ENCODE results near the gene DUSP3.

Gene DUSP3

GRCh38 chr17:43768382-43768781, 10.4 kb downstream of the DUSP3 start:
- DNase-seq: no peak

GRCh38 chr17:43767713-43768059, 11.1 kb downstream of the DUSP3 start:
- no peak for DNase-seq

- DNase-seq: no peak
Measured at GRCh38 chr17:43767053-43767712, 11.6 kb downstream of the DUSP3 start.

- DNase-seq: no peak
Measured at GRCh38 chr17:43766413-43767052, 12.2 kb downstream of the DUSP3 start.

GRCh38 chr17:43760254-43760852, 18.4 kb downstream of the DUSP3 start:
- peak; percentile 52 for DNase-seq

- DNase-seq: no peak
Measured at GRCh38 chr17:43759836-43760235, 18.9 kb downstream of the DUSP3 start.

GRCh38 chr17:43758497-43759174, 20.1 kb downstream of the DUSP3 start, which contains the start of gene SOST:
SOST (minus strand) TSS chr17:43758791; CDS start chr17:43758741, 50 bp downstream.
- no peak for DNase-seq

GRCh38 chr17:43758086-43758485, 20.7 kb downstream of the DUSP3 start:
- DNase-seq: no peak

- DNase-seq: no peak
Measured at GRCh38 chr17:43757171-43757660, 21.6 kb downstream of the DUSP3 start.

- no peak for DNase-seq
Measured at GRCh38 chr17:43756201-43756600, 22.6 kb downstream of the DUSP3 start.

GRCh38 chr17:43755389-43755875, 23.3 kb downstream of the DUSP3 start:
- no peak for DNase-seq

- no peak for DNase-seq
Measured at GRCh38 chr17:43754947-43755346, 23.8 kb downstream of the DUSP3 start.

- DNase-seq: no peak
Measured at GRCh38 chr17:43753493-43754129, 25.2 kb downstream of the DUSP3 start.

- no peak for DNase-seq
Measured at GRCh38 chr17:43750153-43750552, 28.6 kb downstream of the DUSP3 start.

GRCh38 chr17:43745541-43745940, 33.2 kb downstream of the DUSP3 start:
- DNase-seq: no peak

GRCh38 chr17:43741636-43742035, 37.1 kb downstream of the DUSP3 start:
- no peak for DNase-seq

GRCh38 chr17:43740541-43740940, 38.2 kb downstream of the DUSP3 start:
- no peak for DNase-seq

GRCh38 chr17:43737722-43738121, 41.1 kb downstream of the DUSP3 start:
- no peak for DNase-seq

- DNase-seq: no peak
Measured at GRCh38 chr17:43736389-43736788, 42.4 kb downstream of the DUSP3 start.

GRCh38 chr17:43734376-43734775, 44.4 kb downstream of the DUSP3 start:
- DNase-seq: no peak

GRCh38 chr17:43733956-43734355, 44.8 kb downstream of the DUSP3 start:
- DNase-seq: no peak

GRCh38 chr17:43732958-43733357, 45.8 kb downstream of the DUSP3 start:
- DNase-seq: no peak

- DNase-seq: no peak
Measured at GRCh38 chr17:43728081-43728480, 50.7 kb downstream of the DUSP3 start.

Measured in SHP77 treated with DMSO at 0.1 percent for 48 hours (cell line).